HS-27A (cell line): ENCODE measurements around the gene COL21A1.

Experiments used
- DNase-seq: peaks from one replicate; pipeline ENCODE4 v3.0.0-alpha.2; 2012; ENCODE audit warnings: low read depth, missing footprints

Gene COL21A1

GRCh38 chr6:56188429-56188828, 59.0 kb downstream of the COL21A1 start:
- no peak for DNase-seq

- DNase-seq = no peak
Measured at GRCh38 chr6:56187686-56188085, 59.7 kb downstream of the COL21A1 start.

- no peak for DNase-seq
Measured at GRCh38 chr6:56176741-56177140, 70.6 kb downstream of the COL21A1 start.

DNA sequence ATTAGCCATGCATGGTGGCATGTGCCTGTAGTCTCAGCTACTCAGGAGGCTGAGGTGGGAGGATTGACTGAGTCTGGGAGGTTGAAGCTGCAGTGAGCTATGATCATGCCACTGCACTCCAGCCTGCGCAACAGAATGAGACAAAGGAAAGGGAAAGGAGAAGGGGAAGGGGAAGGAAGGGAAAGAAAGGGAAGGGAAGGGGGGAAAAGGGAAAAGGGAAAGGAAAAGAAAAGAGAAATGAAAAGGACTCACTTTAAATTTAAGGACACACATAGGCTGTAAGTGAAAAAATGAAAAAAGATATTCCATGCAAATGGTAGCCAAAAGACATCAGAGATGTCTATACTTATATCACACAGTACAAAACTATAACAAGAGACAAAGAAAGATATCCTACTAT, 74.2 kb downstream of the COL21A1 start:
- no peak for DNase-seq

GRCh38 chr6:56172144-56172543, 75.2 kb downstream of the COL21A1 start:
- no peak for DNase-seq

- DNase-seq = no peak
Measured at GRCh38 chr6:56169366-56169765, 78.0 kb downstream of the COL21A1 start.

DNA sequence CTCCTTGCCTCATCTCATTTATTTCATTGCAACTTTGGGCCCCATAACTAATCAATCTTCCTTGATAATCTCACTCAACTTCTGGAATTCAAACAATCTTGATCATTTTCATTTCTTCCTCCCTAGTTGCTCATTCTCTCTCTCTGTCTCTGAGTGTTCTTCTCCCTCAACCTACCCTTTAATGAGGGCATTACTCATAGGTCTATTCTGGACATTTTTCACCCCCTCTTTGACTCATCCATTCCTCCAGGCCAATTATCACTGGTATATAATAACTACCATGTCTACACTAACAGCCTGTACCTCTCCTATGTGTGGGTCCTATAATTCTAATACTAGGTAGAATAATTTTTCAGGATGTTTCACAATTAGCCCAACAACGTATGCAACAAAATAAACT, 78.8 kb downstream of the COL21A1 start:
- DNase-seq = no peak

DNA sequence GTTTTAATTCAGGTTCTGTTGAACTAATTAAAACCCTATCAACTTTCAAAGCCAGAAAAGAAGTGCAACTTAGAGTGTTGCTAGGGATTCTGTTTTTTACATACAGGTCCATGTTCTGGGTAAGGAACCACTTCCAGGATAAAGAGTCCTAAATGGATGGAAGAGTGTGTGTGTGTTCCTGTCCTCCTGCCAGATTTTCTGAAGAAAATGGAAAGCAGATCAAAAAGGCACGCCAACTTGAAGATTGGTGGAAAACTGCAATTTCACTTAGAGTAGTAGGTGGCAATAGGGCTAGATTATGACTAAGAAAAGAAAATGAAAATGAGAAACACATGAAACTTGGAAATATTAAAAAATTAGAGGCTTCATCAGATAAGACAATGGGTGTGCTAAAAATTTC, 85.3 kb downstream of the COL21A1 start:
- no peak for DNase-seq

DNA sequence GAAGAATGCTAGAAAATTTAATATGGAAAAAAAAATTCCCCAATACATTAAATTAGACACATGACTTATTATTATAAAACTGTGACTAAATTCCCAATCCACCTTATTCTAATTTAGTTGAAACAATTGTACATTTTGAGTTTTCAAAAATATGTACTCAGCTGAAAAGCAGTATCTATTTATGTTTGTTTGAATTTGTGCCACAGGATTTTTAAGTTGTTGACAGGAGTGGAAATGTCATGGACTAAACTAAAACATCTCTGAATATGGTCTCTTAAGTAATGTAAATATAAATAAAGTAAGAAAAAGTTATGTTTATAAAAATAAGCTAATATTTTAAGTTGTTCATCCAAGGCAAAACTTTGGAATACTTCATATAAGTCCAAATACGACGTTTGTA, 86.9 kb downstream of the COL21A1 start:
- no peak for DNase-seq

DNA sequence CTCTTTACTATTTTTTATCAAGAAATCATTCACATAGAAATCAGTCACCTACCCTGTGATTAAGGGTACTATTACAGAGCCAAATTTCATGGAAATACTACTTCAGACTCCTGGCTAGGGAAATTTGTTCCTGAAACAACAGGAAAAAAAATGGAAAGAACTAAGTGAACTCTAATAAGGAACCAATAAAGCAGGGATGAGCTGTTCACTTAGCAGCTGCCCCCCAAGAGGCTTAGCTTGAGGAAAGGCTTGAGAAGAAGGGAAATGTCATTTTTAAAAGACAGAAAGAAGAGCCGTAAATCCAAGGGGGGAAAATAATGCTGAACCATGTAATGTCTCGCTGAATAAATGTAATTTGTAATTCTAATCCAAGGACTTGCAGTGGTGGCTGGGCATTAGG, 88.8 kb downstream of the COL21A1 start:
- DNase-seq = no peak

- no peak for DNase-seq
Measured at GRCh38 chr6:56156643-56157042, 90.7 kb downstream of the COL21A1 start.

- DNase-seq = no peak
Measured at GRCh38 chr6:56155634-56156141, 91.7 kb downstream of the COL21A1 start.

DNA sequence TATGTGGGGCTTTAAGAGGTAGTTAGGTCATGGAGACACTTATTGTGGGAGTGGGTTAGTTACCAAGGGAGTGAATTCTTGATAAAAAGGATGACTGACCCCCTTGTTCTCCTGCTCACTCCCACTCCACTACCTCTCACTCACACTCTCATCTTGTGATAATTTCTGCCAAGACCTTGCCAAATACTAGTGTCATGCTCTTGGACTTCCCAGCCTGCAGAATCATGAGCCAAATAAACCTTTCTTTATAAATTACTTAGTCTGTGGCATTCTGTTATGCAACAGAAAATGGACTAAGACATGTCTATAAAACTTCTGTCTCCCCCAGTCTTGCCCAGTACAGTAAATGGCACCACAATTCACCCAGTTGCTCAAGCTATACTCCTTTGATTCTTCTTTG, 93.3 kb downstream of the COL21A1 start:
- no peak for DNase-seq

- DNase-seq = no peak
Measured at GRCh38 chr6:56152611-56153010, 94.8 kb downstream of the COL21A1 start.

DNA sequence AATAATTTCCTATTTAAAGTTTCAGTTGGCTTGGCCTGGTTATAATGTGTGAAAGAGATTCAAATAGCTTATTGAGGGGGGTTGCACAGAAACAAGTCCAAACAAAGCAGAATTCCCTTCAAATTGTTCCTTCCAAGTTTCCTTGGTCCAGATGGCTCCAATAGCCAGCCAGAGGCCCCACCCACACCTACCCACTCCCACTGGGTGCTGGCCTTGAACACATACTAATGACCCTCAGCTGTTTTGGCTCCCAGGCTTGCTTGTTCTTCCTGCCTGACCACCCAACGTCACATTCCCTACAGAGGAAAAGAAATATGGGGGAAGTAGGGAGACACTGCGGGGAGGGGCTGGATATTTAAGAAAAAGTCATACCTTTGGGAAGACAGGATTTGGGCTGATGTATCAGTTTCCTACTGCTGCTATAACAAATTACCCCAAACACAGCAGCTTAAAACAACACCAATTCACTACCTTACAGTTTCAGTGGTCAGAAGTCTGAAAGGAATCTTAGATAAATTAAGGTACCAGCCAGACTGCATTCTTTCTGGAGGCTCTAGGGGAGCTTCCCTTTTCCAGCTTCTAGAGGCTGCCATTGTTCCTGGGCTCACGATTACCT, 95.7 kb downstream of the COL21A1 start:
- no peak for DNase-seq

DNA sequence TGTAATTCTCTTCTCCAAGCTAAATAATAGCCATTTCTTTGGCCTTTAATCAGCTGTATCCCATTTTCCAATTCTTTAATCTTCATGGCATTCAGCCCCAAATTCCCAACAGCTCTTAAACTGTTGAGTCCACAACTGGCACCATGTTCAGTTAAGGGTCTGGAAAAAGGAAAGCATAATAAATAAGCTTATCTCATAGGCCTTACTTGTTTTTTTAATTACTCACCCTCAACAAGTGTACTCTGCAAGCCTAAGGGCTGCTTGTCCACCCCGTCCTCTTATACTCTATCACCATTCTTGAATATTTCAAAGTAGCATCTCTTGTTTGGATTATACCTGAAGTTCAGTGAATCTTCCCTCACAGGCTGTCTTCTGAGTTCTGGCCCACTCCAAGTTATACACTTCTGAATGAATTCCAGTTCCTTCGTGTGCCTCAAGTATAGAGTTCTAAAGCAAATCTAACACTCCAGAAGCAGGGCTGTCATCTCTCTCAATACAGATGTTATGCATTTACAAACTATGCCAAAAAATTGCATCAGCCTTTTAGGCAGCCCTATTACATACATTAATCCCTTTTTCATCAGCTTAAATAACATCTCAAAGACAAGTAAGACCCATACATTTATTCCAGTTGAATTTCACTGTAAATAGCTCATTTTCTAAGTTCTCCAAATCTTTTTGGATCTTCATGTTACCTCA, 98.7 kb downstream of the COL21A1 start:
- no peak for DNase-seq

DNA sequence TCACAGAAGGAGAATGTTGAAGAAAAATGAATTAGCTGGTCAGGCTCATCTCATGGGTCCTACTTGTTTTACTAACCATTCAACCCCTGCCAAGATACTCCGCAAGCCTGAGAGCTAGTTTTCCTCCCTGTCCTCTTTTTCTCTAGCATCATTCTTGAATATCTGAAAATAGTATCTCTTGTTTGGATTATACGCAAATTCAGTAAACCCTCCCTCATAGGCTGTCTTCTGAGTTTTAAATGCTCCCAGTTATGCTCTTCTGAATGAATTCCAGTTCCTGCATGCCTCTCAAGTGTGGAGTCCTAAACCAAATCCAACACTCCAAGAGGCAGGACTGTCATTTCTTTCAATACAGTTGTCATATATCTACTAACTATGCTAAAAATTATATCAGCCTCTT, 99.6 kb downstream of the COL21A1 start:
- DNase-seq = no peak

GRCh38 chr6:56146086-56146485, 101.3 kb downstream of the COL21A1 start:
- DNase-seq = no peak

- DNase-seq = no peak
Measured at GRCh38 chr6:56145616-56146015, 101.8 kb downstream of the COL21A1 start.

DNA sequence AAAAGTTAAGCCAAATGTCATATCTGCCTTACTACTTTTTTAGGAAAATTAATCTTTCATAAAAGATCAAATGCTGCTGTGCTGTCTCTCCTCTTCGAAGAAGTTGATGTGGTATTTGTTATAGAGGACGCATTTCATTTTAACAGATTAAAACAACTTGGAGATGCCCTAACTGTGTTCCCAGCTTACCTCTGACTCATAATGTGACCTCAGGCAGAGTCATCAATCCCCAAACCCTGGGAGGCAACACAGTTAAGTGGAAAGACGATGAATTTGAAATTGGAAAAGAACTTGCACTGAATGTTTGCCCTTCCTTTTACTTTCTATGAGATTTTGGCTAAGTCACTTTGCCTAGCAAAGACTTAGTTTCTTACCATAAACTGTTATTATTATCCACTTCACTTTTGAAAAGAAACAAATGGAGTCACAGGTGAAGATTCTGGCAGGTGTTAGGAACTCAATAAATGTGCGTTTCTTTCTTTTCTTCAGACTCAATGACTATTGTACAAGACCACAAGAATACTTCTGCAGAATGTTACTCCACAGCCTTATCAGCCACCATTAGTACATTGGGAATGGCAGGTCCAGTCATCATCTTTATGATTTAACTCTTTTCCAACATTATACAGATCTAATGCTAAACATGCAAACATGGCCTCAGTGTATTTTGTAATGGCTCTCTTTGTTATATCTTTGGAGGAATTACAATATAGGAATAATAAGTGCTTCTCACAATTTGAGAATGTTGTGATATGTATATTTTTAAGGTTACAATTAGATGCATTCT, 102.6 kb downstream of the COL21A1 start:
- DNase-seq = peak; percentile 8

GRCh38 chr6:56143796-56144195, 103.6 kb downstream of the COL21A1 start:
- DNase-seq = no peak

DNA sequence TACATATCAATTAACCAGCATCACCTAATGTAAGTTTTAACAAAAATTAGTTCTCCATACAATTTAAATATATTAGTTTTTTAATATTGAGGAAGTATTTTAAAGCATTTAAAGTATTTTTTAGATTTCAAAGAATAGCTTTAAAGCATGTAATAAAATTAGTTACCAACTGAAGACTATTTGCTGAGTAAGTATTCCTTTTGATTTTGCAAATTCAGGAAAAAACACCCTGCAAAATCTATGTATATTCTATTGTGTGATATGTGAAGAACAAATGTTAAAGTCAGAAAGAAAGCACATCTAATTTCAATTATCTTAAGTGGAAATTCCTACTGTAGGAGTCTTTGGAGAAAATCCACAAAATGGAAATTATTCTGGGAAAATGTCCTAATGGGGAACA, 107.3 kb downstream of the COL21A1 start:
- DNase-seq = no peak

GRCh38 chr6:56115715-56116114, 131.7 kb downstream of the COL21A1 start:
- DNase-seq = no peak
